Neutrophil (primary cell): ENCODE measurements around the gene MPP7.

Experiments
- H3K27ac ChIP-seq: fragments of 200-600 bp; sonication (generic); 2 replicates; pipeline ENCODE4 v1.5.1; 2016; ENCODE audit warnings: mild to moderate bottlenecking, moderate library complexity
- H3K27me3 ChIP-seq: fragments of 200-600 bp; sonication (generic); 2 replicates; pipeline ENCODE4 v1.6.0; 2016; ENCODE audit warnings: mild to moderate bottlenecking
- H3K36me3 ChIP-seq: fragments of 200-600 bp; sonication (generic); 2 replicates; pipeline ENCODE4 v1.5.1; 2017
- H3K4me1 ChIP-seq, 2 experiments: fragments of 200-600 bp in 1 of 2; sonication (generic) in 1 of 2; 1 replicate in 1 of 2; 2 replicates in 1 of 2; pipeline versions ENCODE4 v1.5.1 to v1.6.1; 2013 to 2016; ENCODE audit warnings: low read depth in 1 of 2, low read length in 1 of 2, mild to moderate bottlenecking in 1 of 2, moderate library complexity in 1 of 2; ENCODE audit not compliant: control insufficient read depth in 1 of 2, insufficient read depth in 1 of 2
- H3K4me3 ChIP-seq, 2 experiments: fragments of 200-600 bp in 1 of 2; sonication (generic) in 1 of 2; 1 replicate in 1 of 2; 2 replicates in 1 of 2; pipeline ENCODE4 v1.5.1; 2013 to 2016; ENCODE audit warnings: low read depth in 1 of 2, low read length in 1 of 2, mild to moderate bottlenecking in 1 of 2, moderate library complexity in 1 of 2
- H3K9me3 ChIP-seq: fragments of 200-600 bp; sonication (generic); 2 replicates; pipeline ENCODE4 v1.5.1; 2016
- CTCF ChIP-seq: fragments of 200-600 bp; sonication (generic); IDR thresholded peaks from 2 replicates; pipeline ENCODE4 v1.5.1; 2016; ENCODE audit warnings: antibody characterized with exemption

MPP7 gene

GRCh38 chr10:28256776-28257175, 46.1 kb downstream of the MPP7 start:
- peak overlapping the region; percentile 18 for H3K27ac ChIP-seq
- H3K4me1 ChIP-seq, result peaks cover 29 to 39% of the 10 kb centered on the region in 2 experiments
- no peak overlapping the region for H3K4me3 ChIP-seq
- no peaks in the 10 kb centered on the region for H3K9me3 ChIP-seq
- H3K36me3 ChIP-seq, result no peaks in the 10 kb centered on the region
- no peak for TF ChIP-seq CTCF
- H3K27me3 ChIP-seq, result no peaks in the 10 kb centered on the region

GRCh38 chr10:28254290-28254985, 48.4 kb downstream of the MPP7 start:
- H3K9me3 ChIP-seq, result no peaks in the 10 kb centered on the region
- H3K4me3 ChIP-seq, result no peak overlapping the region
- H3K27me3 ChIP-seq, result no peaks in the 10 kb centered on the region
- H3K36me3 ChIP-seq, result no peaks in the 10 kb centered on the region
- peak overlapping the region; percentile 70 for H3K27ac ChIP-seq
- no peak for TF ChIP-seq CTCF
- peaks cover 29 to 50% of the 10 kb centered on the region in 2 experiments for H3K4me1 ChIP-seq

GRCh38 chr10:28253169-28253785, 49.6 kb downstream of the MPP7 start:
- Histone ChIP-seq H3K9me3 (no peaks in the 10 kb centered on the region), H3K36me3 (no peaks in the 10 kb centered on the region), H3K4me3 (no peak overlapping the region), H3K4me1 (peaks cover 38 to 61% of the 10 kb centered on the region in 2 experiments), H3K27ac (peak overlapping the region; percentile 70), H3K27me3 (no peaks in the 10 kb centered on the region)
- TF ChIP-seq CTCF, result no peak
